OCI-LY3 (cell line): ENCODE measurements around the gene POLR3GL.

Experiments used
- H2AFZ ChIP-seq: fragments of 200-600, 300-600 bp; shearing (Covaris generic); 2 replicates; pipeline ENCODE4 v1.6.0; 2014; ENCODE audit warnings: antibody characterized with exemption, low read depth, low read length
- H3K27ac ChIP-seq: fragments of 200-600, 300-600 bp; sonication (generic); 2 replicates; pipeline ENCODE4 v1.5.1; 2014; ENCODE audit warnings: mild to moderate bottlenecking, low read length, moderate library complexity, mixed read lengths
- H3K27me3 ChIP-seq: fragments of 200-600, 300-600 bp; sonication (generic); 2 replicates; pipeline ENCODE4 v1.6.1; 2014; ENCODE audit warnings: low read depth, low read length, mixed read lengths
- H3K36me3 ChIP-seq: fragments of 200-600, 300-600 bp; sonication (generic); replicated peaks from 2 replicates; pipeline ENCODE3; 2014; ENCODE audit warnings: low read depth, low read length, mixed read lengths
- H3K4me1 ChIP-seq: fragments of 300-600, 200-600 bp; sonication (generic); 2 replicates; pipeline ENCODE4 v1.6.1; 2014; ENCODE audit warnings: low read length, mixed read lengths
- H3K4me2 ChIP-seq: fragments of 200-600, 300-600 bp; sonication (generic); 2 replicates; pipeline ENCODE4 v1.6.1; 2014; ENCODE audit warnings: low read length, mixed read lengths
- H3K4me3 ChIP-seq: fragments of 300-600, 200-600 bp; sonication (generic); 2 replicates; pipeline ENCODE4 v1.5.1; 2014; ENCODE audit warnings: antibody characterized with exemption, mild to moderate bottlenecking, low read length, moderate library complexity
- H3K79me2 ChIP-seq: fragments of 300-600, 200-600 bp; shearing (Covaris generic); 2 replicates; pipeline ENCODE4 v1.6.1; 2014; ENCODE audit warnings: mild to moderate bottlenecking, low read length, mixed read lengths
- H3K9ac ChIP-seq: fragments of 300-600, 200-600 bp; shearing (Covaris generic); 2 replicates; pipeline ENCODE4 v1.6.0; 2014; ENCODE audit warnings: mild to moderate bottlenecking, low read length, moderate library complexity
- H3K9me3 ChIP-seq: fragments of 200-600, 300-600 bp; shearing (Covaris generic); 2 replicates; pipeline ENCODE4 v1.6.1; 2014; ENCODE audit warnings: low read length, mixed read lengths; ENCODE audit not compliant: insufficient read depth
- H4K20me1 ChIP-seq: fragments of 200-600, 300-600 bp; sonication (generic); 2 replicates; pipeline ENCODE4 v1.6.1; 2016; ENCODE audit warnings: low read length, mixed read lengths; ENCODE audit not compliant: insufficient read depth
- CTCF ChIP-seq: fragments of 200-600, 300-600 bp; sonication (generic); IDR thresholded peaks from 2 replicates; pipeline ENCODE4 v1.5.1; 2014; ENCODE audit warnings: antibody characterized with exemption, low read length, low read depth
- EZH2phosphoT487 ChIP-seq: fragments of 200-600 bp; shearing (Covaris generic); IDR thresholded peaks from 2 replicates; pipeline ENCODE4 v1.6.1; 2018; ENCODE audit warnings: antibody characterized with exemption, mixed run types, low read depth

Gene POLR3GL

GRCh38 chr1:145985502-145986439, 21.3 kb downstream of the POLR3GL start:
- H3K27ac ChIP-seq: no peak overlapping the region
- no peak overlapping the region for H3K4me3 ChIP-seq
- H3K36me3 ChIP-seq: no peaks in the 10 kb centered on the region
- no peaks in the 10 kb centered on the region for H3K79me2 ChIP-seq
- 0 out of 2 replicates have a peak overlapping the region, but pooled peaks have one; percentile 51 for H2AFZ ChIP-seq
- no peak overlapping the region for H3K4me2 ChIP-seq
- 0 out of 2 replicates have a peak overlapping the region, but pooled peaks have one; percentile 1 for H3K9ac ChIP-seq
- no peaks in the 10 kb centered on the region for H4K20me1 ChIP-seq
- H3K9me3 ChIP-seq: no peaks in the 10 kb centered on the region
- TF ChIP-seq CTCF: no peak
- TF ChIP-seq EZH2phosphoT487: no peak
- peaks cover 40% of the 10 kb centered on the region for H3K4me1 ChIP-seq
- H3K27me3 ChIP-seq: no peaks in the 10 kb centered on the region

- TF ChIP-seq EZH2phosphoT487 (no peak), CTCF (no peak)
- no peak overlapping the region for H3K4me2 ChIP-seq
Observed at GRCh38 chr1:145986551-145986950, 22.1 kb downstream of the POLR3GL start.

GRCh38 chr1:145987926-145988325, 23.4 kb downstream of the POLR3GL start:
- Histone ChIP-seq H3K79me2 (no peaks in the 10 kb centered on the region), H3K4me3 (no peak overlapping the region), H3K36me3 (peaks cover 14% of the 10 kb centered on the region), H3K4me1 (peaks cover 35% of the 10 kb centered on the region), H3K27me3 (no peaks in the 10 kb centered on the region), H2AFZ (no peak overlapping the region), H3K4me2 (no peak overlapping the region), H3K27ac (no peak overlapping the region), H3K9me3 (no peaks in the 10 kb centered on the region), H3K9ac (no peak overlapping the region), H4K20me1 (peaks cover 12% of the 10 kb centered on the region)
- TF ChIP-seq EZH2phosphoT487 (no peak), CTCF (no peak)

More at GRCh38 chr1:145986551-145986950, 22.1 kb downstream of the POLR3GL start:
- no peak overlapping the region for H2AFZ ChIP-seq
- no peaks in the 10 kb centered on the region for H3K36me3 ChIP-seq
- H3K27ac ChIP-seq: no peak overlapping the region
- H4K20me1 ChIP-seq: 0 out of 2 replicates have a peak, but pooled peaks cover under 1% of the 10 kb centered on the region
- no peaks in the 10 kb centered on the region for H3K79me2 ChIP-seq
- H3K4me3 ChIP-seq: no peak overlapping the region
- no peaks in the 10 kb centered on the region for H3K27me3 ChIP-seq
- no peak overlapping the region for H3K9ac ChIP-seq
- H3K9me3 ChIP-seq: no peaks in the 10 kb centered on the region
- H3K4me1 ChIP-seq: peaks cover 38% of the 10 kb centered on the region

- peaks cover 27% of the 10 kb centered on the region for H3K4me1 ChIP-seq
- H3K27ac ChIP-seq: no peak overlapping the region
- H4K20me1 ChIP-seq: peaks cover 21% of the 10 kb centered on the region
- H3K4me3 ChIP-seq: no peak overlapping the region
- TF ChIP-seq EZH2phosphoT487 (no peak), CTCF (no peak)
- no peaks in the 10 kb centered on the region for H3K79me2 ChIP-seq
- H3K4me2 ChIP-seq: no peak overlapping the region
- H3K9me3 ChIP-seq: no peaks in the 10 kb centered on the region
- peaks cover 22% of the 10 kb centered on the region for H3K36me3 ChIP-seq
- H3K27me3 ChIP-seq: no peaks in the 10 kb centered on the region
- no peak overlapping the region for H2AFZ ChIP-seq
- no peak overlapping the region for H3K9ac ChIP-seq
Observed at GRCh38 chr1:145988773-145989172, 24.3 kb downstream of the POLR3GL start.
